HG03135 (cell line): Measurements from ENCODE around the gene SORL1.
A peak's percentile ranks its signal among the peaks of the same experiment; 100 is the strongest.
"Not testable (repeated sequence)": the region's sequence is repeated elsewhere in the genome, so short reads cannot be mapped to it uniquely, and the experiment has no call there.

ENCODE experiments used
- ATAC-seq: cut with Tn5 transposase; IDR thresholded peaks from one replicate; pipeline ENCODE4 v1.9.1; 2021; ENCODE audit warnings: mild to moderate bottlenecking, moderate library complexity; ENCODE audit not compliant: unreplicated experiment

Gene SORL1

GRCh38 chr11:121451986-121452608 lies at the start of gene SORL1:
TSS of gene SORL1 (plus strand) at chr11:121452314. CDS start at chr11:121452332, 18 bp downstream.
- peak; percentile 53 for ATAC-seq

GRCh38 chr11:121405646-121406045 lies 46.5 kb upstream of the SORL1 start:
- no peak for ATAC-seq

- ATAC-seq = no peak
Measured at GRCh38 chr11:121406291-121406690, 45.8 kb upstream of the SORL1 start.

GRCh38 chr11:121408830-121409229 lies 43.3 kb upstream of the SORL1 start:
- no peak for ATAC-seq

GRCh38 chr11:121410041-121410440 lies 42.1 kb upstream of the SORL1 start:
- not testable (repeated sequence) for ATAC-seq

GRCh38 chr11:121411330-121411729 lies 40.8 kb upstream of the SORL1 start:
- not testable (repeated sequence) for ATAC-seq

- ATAC-seq = no peak
Measured at GRCh38 chr11:121412000-121412587, 40.0 kb upstream of the SORL1 start.

GRCh38 chr11:121412711-121413415 lies 39.3 kb upstream of the SORL1 start:
- no peak for ATAC-seq

GRCh38 chr11:121414141-121414913 lies 37.8 kb upstream of the SORL1 start:
- no peak for ATAC-seq

GRCh38 chr11:121415856-121416255 lies 36.3 kb upstream of the SORL1 start:
- no peak for ATAC-seq

GRCh38 chr11:121417055-121417551 lies 35.0 kb upstream of the SORL1 start:
- ATAC-seq = peak; percentile 61

GRCh38 chr11:121417607-121418006 lies 34.5 kb upstream of the SORL1 start:
- ATAC-seq = no peak

- peak; percentile 43 for ATAC-seq
Measured at GRCh38 chr11:121418625-121419114, 33.4 kb upstream of the SORL1 start.

GRCh38 chr11:121419836-121420235 lies 32.3 kb upstream of the SORL1 start:
- ATAC-seq = no peak

- ATAC-seq = no peak
Measured at GRCh38 chr11:121420398-121420797, 31.7 kb upstream of the SORL1 start.

- ATAC-seq = no peak
Measured at GRCh38 chr11:121421149-121421901, 30.8 kb upstream of the SORL1 start.

- ATAC-seq = no peak
Measured at GRCh38 chr11:121422675-121423074, 29.4 kb upstream of the SORL1 start.

GRCh38 chr11:121425828-121426227 lies 26.3 kb upstream of the SORL1 start:
- ATAC-seq = no peak

- no peak for ATAC-seq
Measured at GRCh38 chr11:121426476-121427399, 25.4 kb upstream of the SORL1 start.
